Loucy (cell line): Measurements from ENCODE around the gene ATP8A1.

Experiments
- EZH2phosphoT487 ChIP-seq: fragments of 200-600 bp; IDR thresholded peaks from 2 replicates; pipeline ENCODE4 v1.6.1; 2018; ENCODE audit warnings: antibody characterized with exemption, mild to moderate bottlenecking, moderate library complexity, borderline replicate concordance
- TF ChIP-seq, protein P1 (sequence below): fragments of 200-600 bp; sonication (generic); conservative IDR thresholded peaks from 2 replicates; pipeline ENCODE4 v1.5.1; 2014; ENCODE audit warnings: mild to moderate bottlenecking, antibody characterized with exemption, low read length

DNA sequence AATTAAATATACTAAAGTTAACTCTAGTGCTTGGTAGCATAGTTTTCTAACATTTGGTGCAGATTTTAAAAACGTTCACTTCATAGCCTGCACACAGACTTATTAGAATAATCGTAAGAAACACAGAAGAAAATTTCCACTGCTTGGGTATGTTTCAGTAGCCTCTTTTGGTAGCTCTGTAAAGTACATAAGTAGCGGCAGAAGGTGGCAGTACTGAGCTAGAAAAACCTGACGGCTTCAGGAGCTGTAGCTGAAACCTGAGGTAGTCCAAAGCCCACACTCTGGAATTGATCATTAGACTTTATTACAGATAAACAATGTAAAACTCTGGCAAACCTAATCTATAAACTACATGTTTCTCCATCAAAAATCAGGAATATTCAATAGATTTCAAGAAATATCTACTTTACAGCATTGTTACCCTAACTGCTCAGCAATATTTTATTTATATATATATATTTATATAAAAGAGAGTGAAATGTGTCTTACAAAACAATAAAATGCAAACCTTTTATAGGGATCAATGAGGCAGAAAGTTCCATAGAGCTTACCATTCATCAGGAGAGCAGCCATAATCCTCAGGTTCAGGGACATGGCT lies 88.2 kb downstream of the ATP8A1 start:
- TF ChIP-seq, protein P1, sequence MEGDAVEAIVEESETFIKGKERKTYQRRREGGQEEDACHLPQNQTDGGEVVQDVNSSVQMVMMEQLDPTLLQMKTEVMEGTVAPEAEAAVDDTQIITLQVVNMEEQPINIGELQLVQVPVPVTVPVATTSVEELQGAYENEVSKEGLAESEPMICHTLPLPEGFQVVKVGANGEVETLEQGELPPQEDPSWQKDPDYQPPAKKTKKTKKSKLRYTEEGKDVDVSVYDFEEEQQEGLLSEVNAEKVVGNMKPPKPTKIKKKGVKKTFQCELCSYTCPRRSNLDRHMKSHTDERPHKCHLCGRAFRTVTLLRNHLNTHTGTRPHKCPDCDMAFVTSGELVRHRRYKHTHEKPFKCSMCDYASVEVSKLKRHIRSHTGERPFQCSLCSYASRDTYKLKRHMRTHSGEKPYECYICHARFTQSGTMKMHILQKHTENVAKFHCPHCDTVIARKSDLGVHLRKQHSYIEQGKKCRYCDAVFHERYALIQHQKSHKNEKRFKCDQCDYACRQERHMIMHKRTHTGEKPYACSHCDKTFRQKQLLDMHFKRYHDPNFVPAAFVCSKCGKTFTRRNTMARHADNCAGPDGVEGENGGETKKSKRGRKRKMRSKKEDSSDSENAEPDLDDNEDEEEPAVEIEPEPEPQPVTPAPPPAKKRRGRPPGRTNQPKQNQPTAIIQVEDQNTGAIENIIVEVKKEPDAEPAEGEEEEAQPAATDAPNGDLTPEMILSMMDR = peak; percentile 79
- no peak for TF ChIP-seq EZH2phosphoT487
